ENCODE measurements around the gene TBC1D7. TPM values are rescaled to one million over a fixed set of nuclear protein-coding genes. Genes with fewer than 3 reads are reported as not detected.

TBC1D7 gene
- total RNA-seq, 2 donors from 2014 or later: 9.9 to 11.9 TPM

GRCh38 chr6:13256266-13257001 lies 71.9 kb downstream of the TBC1D7 start:
- no peak for DNase-seq (ENCODE audit: low spot score)
- intact Hi-C loops (cut with DNase I): no loop called here

Other genes starting within 250 kb of the TBC1D7 start
- gene GFOD1, start 159.1 kb upstream of the TBC1D7 start, total RNA-seq: 10 to 100 TPM; 16.8 to 20.4 TPM
- gene SIRT5, start 246.1 kb upstream of the TBC1D7 start, total RNA-seq: 10 to 100 TPM in 1 of 2 donors, 1 to 10 TPM in 1; 8.9 to 11.7 TPM

Measured in posterior vena cava (tissue), 2 donors.